GM18526 (cell line): ENCODE data around the gene CMC1.

Experiments
- POLR2A ChIP-seq: IDR thresholded peaks from 3 replicates; pipeline ENCODE4 v1.6.1; 2011; ENCODE audit not compliant: insufficient read length; ENCODE audit errors: extremely low read depth

CMC1 gene

GRCh38 chr3:28328188-28329151 lies 87.1 kb downstream of the CMC1 start:
- no peak for TF ChIP-seq POLR2A

DNA sequence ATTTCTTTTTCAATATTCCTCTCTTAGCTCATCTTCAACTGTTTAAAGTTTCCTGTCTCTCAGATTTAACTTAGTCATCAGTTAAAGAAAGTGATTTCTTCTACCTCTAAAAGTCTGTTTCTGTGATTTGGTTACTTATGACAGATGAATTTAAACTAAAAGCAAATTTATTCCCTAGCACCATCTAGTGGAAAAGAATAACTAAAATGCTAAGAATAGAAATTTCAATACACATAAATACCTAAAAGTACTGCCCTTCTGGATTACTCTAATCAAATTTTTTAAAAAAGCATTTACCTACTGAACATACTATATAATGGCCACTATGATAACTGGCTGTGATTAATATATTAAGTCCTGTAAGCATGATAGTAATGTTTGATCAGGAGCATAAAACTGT lies 93.1 kb downstream of the CMC1 start:
- no peak for TF ChIP-seq POLR2A

- no peak for TF ChIP-seq POLR2A
Measured at GRCh38 chr3:28335246-28335645, 93.8 kb downstream of the CMC1 start.

DNA sequence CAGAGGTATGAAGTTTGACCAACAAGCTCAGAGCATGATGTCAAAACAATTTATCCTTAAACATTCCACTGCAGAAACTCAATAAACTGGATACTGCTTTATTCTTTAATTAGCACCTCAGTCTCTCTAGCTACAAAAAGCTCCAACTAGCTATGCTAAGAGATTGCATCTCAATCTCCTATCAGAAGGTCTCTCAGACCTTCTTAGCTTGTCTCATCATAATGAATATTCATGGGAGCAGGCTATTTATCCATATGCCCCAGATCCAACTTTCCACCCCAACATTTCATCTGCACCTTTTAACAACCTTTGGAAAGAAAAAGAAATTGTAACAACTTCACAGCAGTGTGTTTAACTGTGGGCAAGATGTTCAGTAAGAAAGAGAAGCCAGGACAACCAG lies 95.8 kb downstream of the CMC1 start:
- TF ChIP-seq POLR2A: no peak

DNA sequence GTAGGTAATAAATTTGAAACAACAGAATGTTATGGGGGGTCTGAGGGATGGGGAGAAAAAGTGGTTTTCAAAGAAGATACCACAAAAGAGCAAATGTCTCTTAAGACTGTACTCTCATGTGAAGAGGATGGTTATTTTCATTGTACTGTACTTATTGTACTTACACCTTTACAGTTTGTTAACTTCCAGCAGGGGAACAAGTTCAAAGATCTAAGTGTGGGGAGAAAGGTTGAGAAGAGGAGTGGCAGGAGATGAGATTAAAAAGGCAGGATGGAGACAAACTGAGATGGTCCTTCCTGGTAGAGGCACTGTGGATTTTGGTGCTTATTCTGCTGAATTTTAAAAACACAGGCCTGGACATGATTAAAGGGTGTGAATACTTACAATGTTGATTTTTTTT lies 101.7 kb downstream of the CMC1 start:
- TF ChIP-seq POLR2A: no peak

DNA sequence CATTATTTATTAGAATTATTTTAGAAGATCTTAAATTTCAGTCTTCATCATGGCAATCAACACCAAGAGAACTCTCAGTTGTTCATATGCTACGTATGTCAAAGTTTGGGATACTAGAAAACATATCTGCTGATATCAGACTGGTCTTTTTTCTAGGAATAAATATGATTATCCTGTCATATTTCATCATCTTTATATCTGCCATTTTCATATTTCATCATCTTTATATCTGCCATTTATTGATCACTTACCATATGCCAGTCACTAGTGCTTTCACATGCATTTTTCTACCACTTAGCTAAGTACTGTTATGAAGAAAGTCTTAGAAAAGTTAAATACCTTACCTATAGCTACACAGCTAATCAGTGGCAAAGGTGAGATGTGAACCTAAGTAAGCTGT lies 104.3 kb downstream of the CMC1 start:
- TF ChIP-seq POLR2A: no peak

- no peak for TF ChIP-seq POLR2A
Measured at GRCh38 chr3:28347374-28348264, 106.2 kb downstream of the CMC1 start.

DNA sequence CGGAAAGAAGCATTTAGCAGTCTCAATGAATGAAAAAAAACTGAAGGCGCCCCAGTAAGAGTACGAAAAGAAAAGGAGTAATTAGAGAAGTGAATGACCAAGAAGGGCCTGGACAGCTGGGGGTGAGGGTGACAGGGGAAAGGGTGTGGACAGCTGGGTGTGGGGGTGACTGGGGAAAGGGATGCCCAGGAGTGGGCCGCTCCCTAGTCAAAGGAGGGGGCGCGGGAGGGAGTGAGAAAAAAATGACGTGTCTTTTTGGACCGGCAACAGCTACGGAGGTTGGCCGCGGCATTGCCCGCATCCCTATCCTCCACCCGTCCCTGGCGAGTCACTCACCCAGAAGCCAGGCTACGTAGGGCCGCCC lies 106.8 kb downstream of the CMC1 start:
- no peak for TF ChIP-seq POLR2A

GRCh38 chr3:28348629-28349468 lies 107.4 kb downstream of the CMC1 start, which contains the start of the genes AZI2 and ZCWPW2:
TSS of gene AZI2 (minus strand) at chr3:28348824. CDS start at chr3:28340617, 8,207 bp downstream.
TSS of gene ZCWPW2 (plus strand) at chr3:28348721. CDS start at chr3:28413069, 64,348 bp downstream.
- TF ChIP-seq POLR2A: peak; percentile 64

GRCh38 chr3:28349469-28350000 lies 108.1 kb downstream of the CMC1 start:
- TF ChIP-seq POLR2A: no peak
